ENCODE data around the gene RBMS3.

- TF ChIP-seq CTCF (IDR thresholded peaks at IDR 0.05; ENCODE audit: insufficient read depth, low read depth, low read length) (peak; percentile 71), EZH2 (IDR thresholded peaks at IDR 0.05; ENCODE audit: insufficient read depth, low read length) (no peak)
Measured at GRCh38 chr3:30012941-30013543, 732.2 kb downstream of the RBMS3 start.
